ENCODE results near the gene ERAL1.
"Not testable (repeated sequence)": the region's sequence is repeated elsewhere in the genome, so short reads cannot be mapped to it uniquely, and the experiment has no call there.

The ERAL1 gene

DNA sequence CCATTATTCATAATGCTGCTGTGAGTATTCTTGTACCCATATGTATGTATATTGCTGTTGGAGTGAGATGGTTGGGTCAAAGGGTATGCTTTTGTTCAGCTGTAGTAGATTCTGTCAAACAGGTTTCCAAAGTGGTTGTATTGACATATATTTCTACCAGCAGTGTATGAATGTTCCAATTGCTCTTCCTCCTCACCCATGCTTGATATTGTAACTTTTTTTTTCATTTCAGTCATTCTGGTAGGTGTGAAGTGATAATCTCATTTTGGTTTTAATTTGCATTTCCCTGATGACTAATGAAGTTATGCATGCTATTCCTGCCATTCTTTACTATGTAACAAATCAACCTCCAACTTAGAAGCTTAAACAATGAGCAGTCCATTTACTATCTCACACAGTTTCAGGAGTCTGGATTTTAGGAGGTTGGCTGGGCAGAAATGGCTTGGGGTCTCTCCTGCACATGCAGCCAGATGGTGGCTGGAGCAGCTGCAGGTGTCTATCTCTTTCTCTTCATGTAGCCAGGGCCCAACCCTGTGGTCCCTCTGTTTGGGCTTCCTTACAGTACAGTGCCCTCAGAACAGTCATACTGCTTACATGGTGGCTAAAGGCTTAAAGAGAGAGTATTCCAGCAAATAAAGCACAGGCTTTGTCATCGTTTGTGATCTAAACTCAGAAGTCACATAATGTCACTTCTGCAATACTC, 21.2 kb downstream of the ERAL1 start:
- no CpG with 5 or more reads among the region's 1 CpG for WGBS (ENCODE audit: insufficient coverage)

DNA sequence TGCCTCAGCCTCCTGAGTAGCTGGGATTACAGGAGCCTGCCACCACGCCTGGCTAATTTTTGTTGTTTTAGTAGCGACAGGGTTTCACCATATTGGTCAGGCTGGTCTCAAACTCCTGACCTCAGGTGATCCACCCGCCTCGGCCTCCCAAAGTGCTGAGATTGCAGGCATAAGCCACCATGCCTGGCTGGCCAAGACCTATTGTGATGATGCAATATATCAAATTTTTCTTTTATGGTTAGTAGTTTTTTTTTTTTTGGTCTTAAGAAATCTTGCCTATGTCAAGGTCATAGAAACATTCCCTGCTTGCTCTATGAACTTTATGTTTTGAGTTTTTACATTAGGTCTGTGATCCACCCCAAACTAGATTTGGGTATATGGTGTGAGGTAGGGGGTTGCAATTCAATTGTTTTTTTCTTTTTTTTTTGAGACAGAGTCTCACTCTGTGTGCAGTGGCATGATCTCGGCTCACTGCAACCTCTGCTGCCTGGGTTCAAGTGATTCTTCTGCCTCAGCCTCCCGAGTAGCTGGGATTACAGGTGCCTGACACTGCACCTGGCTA, 22.4 kb downstream of the ERAL1 start:
- not testable (repeated sequence) for DNase-seq; H3K9me3 ChIP-seq (ENCODE audit: control extremely low read depth in 1 of 5, control insufficient read depth in 4 of 5, insufficient read depth in 2 of 5, low read depth in 1 of 5, low read length in 4 of 5); H3K4me3 ChIP-seq (ENCODE audit: control insufficient read depth in 1 of 7, extremely low read depth in 1 of 7, insufficient read depth in 4 of 7, low read depth in 2 of 7, low read length in 6 of 7); H3K27ac ChIP-seq (ENCODE audit: insufficient read depth in 1 of 2, low read depth in 1 of 2, low read length in 2 of 2, poor library complexity in 1 of 2, severe bottlenecking in 2 of 2); H3K4me1 ChIP-seq (ENCODE audit: control extremely low read depth in 1 of 4, control insufficient read depth in 4 of 4, insufficient read depth in 4 of 4, low read length in 3 of 4); H3K27me3 ChIP-seq (replicated peaks in 2 of 5; ENCODE audit: control insufficient read depth in 4 of 5, insufficient read depth in 5 of 5, low read length in 4 of 5)
- H3K36me3 ChIP-seq (ENCODE audit: control insufficient read depth in 4 of 4, insufficient read depth in 4 of 4, low read length in 3 of 4): peaks cover 11 to 41% (median 34%) of the 10 kb centered on the region in 4 experiments
- 100% methylated on average over 4 of the region's 6 CpGs for WGBS (ENCODE audit: insufficient coverage)
- POLR2A ChIA-PET: interaction anchor here (0.6 kb wide), 1 partner anchor 174 kb away, joined by 4 read pairs; no protein-coding TSS in a partner anchor
- CTCF ChIA-PET: interaction anchor here (0.6 to 2.7 kb wide), 3 partner anchors 29 to 203 kb away, joined by 3 to 10 read pairs (median 4); no protein-coding TSS in a partner anchor

More for the DNA sequence above, 21.2 kb downstream of the ERAL1 start:
- H3K9me3 ChIP-seq (ENCODE audit: control extremely low read depth in 1 of 5, control insufficient read depth in 4 of 5, insufficient read depth in 2 of 5, low read depth in 1 of 5, low read length in 4 of 5): no peaks in the 10 kb centered on the region
- no peak for DNase-seq
- peaks cover 6 to 29% (median 22%) of the 10 kb centered on the region in 4 experiments for H3K36me3 ChIP-seq (ENCODE audit: control insufficient read depth in 4 of 4, insufficient read depth in 4 of 4, low read length in 3 of 4)
- H3K27ac ChIP-seq (ENCODE audit: insufficient read depth in 1 of 2, low read depth in 1 of 2, low read length in 2 of 2, poor library complexity in 1 of 2, severe bottlenecking in 2 of 2): no peak overlapping the region
- peaks cover 1 to 6% (median 4%) of the 10 kb centered on the region in 4 experiments for H3K4me1 ChIP-seq (ENCODE audit: control extremely low read depth in 1 of 4, control insufficient read depth in 4 of 4, insufficient read depth in 4 of 4, low read length in 3 of 4)
- no peak overlapping the region for H3K4me3 ChIP-seq (ENCODE audit: control insufficient read depth in 1 of 7, extremely low read depth in 1 of 7, insufficient read depth in 4 of 7, low read depth in 2 of 7, low read length in 6 of 7)
- CTCF ChIA-PET: no interaction called here
- POLR2A ChIA-PET: no interaction called here
- H3K27me3 ChIP-seq (replicated peaks in 2 of 5; ENCODE audit: control insufficient read depth in 4 of 5, insufficient read depth in 5 of 5, low read length in 4 of 5): no peaks in the 10 kb centered on the region

DNA sequence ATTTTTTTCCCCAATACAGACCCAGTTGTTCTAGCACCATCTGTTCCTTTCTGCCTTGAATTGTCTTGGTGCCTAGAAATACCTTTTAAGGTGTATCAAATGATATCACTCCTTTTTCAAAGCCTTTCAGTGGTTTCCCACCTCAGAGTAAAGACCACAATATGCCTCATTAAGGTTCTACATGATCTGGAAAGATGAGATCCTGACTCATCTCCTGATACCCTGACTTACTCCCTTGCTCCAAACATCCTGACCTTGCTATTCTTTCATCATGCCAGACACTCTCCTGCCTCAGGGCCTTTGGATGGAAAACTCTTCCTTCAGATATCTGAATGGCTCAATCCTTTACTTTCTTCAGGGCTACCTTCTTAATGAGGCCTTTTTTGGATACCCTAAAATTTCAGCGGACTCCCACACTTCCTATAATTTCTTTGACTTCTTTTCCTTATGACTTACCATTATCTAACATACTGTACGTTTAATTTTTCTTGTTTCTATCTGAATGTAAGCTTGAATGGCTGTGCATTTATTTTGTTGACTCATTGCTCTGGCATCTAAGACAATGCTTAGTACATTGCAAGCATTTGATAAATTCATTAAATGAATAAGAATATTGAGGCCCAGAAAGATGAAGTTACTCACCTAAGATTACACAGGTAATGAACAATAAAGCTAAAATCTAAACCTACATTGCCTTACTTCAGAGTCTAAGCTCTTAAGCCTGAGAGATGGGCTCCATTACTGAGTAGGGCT, 23.5 kb downstream of the ERAL1 start:
- Histone ChIP-seq H3K4me3 (ENCODE audit: control insufficient read depth in 1 of 7, extremely low read depth in 1 of 7, insufficient read depth in 4 of 7, low read depth in 2 of 7, low read length in 6 of 7) (no peak overlapping the region), H3K27ac (ENCODE audit: insufficient read depth in 1 of 2, low read depth in 1 of 2, low read length in 2 of 2, poor library complexity in 1 of 2, severe bottlenecking in 2 of 2) (no peak overlapping the region)
- no CpG with 5 or more reads among the region's 2 CpGs for WGBS (ENCODE audit: insufficient coverage)

DNA sequence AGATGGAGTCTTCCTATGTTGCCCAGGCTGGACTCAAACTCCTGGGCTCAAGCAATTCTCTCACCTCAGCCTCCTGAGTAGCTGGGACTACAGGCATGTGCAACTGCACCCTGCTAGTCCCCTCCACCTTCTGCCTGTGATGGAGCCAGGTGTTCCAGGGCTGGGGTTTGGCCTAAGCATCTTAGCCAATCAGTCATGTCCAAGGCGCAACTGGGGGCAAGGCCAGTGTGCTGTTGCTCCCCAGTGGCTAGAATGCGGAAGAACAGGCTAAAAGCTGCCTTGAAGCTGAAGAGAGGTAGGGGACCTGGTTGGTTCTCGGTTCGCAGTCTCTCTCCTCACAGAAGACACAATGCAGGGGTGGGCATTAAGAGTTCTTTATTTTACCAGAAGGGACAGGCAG, 24.2 kb downstream of the ERAL1 start:
- ChIA-PET CTCF (interaction anchor here (0.8 to 2.7 kb wide), 8 partner anchors 12 to 124 kb away, joined by 3 to 10 read pairs (median 5); partner anchors contain the start of genes DHRS13 and FAM222B), POLR2A (no interaction called here)
- Histone ChIP-seq H3K27ac (ENCODE audit: insufficient read depth in 1 of 2, low read depth in 1 of 2, low read length in 2 of 2, poor library complexity in 1 of 2, severe bottlenecking in 2 of 2) (no peak overlapping the region), H3K4me3 (ENCODE audit: control insufficient read depth in 1 of 7, extremely low read depth in 1 of 7, insufficient read depth in 4 of 7, low read depth in 2 of 7, low read length in 6 of 7) (no peak overlapping the region), H3K36me3 (ENCODE audit: control insufficient read depth in 4 of 4, insufficient read depth in 4 of 4, low read length in 3 of 4) (peaks cover 11 to 59% (median 49%) of the 10 kb centered on the region in 4 experiments), H3K9me3 (ENCODE audit: control extremely low read depth in 1 of 5, control insufficient read depth in 4 of 5, insufficient read depth in 2 of 5, low read depth in 1 of 5, low read length in 4 of 5) (no peaks in the 10 kb centered on the region), H3K27me3 (replicated peaks in 2 of 5; ENCODE audit: control insufficient read depth in 4 of 5, insufficient read depth in 5 of 5, low read length in 4 of 5) (no peaks in the 10 kb centered on the region), H3K4me1 (ENCODE audit: control extremely low read depth in 1 of 4, control insufficient read depth in 4 of 4, insufficient read depth in 4 of 4, low read length in 3 of 4) (no peaks in the 10 kb centered on the region)
- DNase-seq: peak in 2 of 3 donors; percentile 35 to 37
- WGBS (ENCODE audit: insufficient coverage): 95% methylated on average over 4 of the region's 4 CpGs

More for the DNA sequence above, 23.5 kb downstream of the ERAL1 start:
- Histone ChIP-seq H3K27me3 (replicated peaks in 2 of 5; ENCODE audit: control insufficient read depth in 4 of 5, insufficient read depth in 5 of 5, low read length in 4 of 5) (no peaks in the 10 kb centered on the region), H3K4me1 (ENCODE audit: control extremely low read depth in 1 of 4, control insufficient read depth in 4 of 4, insufficient read depth in 4 of 4, low read length in 3 of 4) (no peaks in the 10 kb centered on the region), H3K9me3 (ENCODE audit: control extremely low read depth in 1 of 5, control insufficient read depth in 4 of 5, insufficient read depth in 2 of 5, low read depth in 1 of 5, low read length in 4 of 5) (no peaks in the 10 kb centered on the region), H3K36me3 (ENCODE audit: control insufficient read depth in 4 of 4, insufficient read depth in 4 of 4, low read length in 3 of 4) (peaks cover 11 to 52% (median 44%) of the 10 kb centered on the region in 4 experiments)
- ChIA-PET POLR2A (no interaction called here), CTCF (interaction anchor here (0.8 to 2.7 kb wide), 8 partner anchors 10 to 124 kb away, joined by 3 to 10 read pairs (median 5); partner anchors contain the start of gene FAM222B)
- DNase-seq: no peak

DNA sequence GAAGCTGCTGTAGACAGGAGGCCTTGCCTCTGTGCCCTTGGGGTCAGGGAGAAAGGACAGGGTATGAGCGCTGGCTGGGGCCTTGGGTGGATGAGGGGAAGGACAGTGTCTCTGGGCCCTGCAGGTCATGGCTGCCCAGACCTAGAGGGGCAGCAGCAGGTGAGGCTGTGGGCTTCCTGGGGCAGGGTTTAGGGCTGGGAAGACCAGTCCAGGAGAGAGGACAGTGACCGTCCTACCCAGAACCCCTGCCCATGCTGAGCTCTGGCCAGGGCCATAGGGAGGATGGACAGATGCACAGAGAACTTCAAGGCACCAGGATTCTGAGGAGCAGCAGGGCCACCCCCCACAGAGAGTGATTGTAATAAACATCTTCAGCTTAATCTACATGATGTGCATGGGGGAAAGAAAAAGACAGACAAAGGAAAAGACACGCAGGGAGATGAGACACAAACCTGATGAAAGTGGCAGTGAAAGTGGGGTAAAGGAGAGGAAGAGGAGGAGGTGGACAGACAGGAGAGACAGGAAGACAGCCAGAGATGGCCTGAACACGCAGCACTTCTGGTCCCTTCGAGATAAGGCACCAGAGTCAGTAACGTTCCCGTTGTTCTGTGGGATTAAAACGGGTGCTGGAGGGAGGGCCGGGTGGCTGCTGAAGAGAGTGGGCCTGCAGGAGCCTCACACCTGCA, 25.2 kb downstream of the ERAL1 start:
- ChIA-PET POLR2A (no interaction called here), CTCF (interaction anchor here (1.4 to 1.8 kb wide), 6 partner anchors 8 to 117 kb away, joined by 3 to 5 read pairs (median 4); partner anchors contain the start of gene DHRS13)
- Histone ChIP-seq H3K4me3 (ENCODE audit: control insufficient read depth in 1 of 7, extremely low read depth in 1 of 7, insufficient read depth in 4 of 7, low read depth in 2 of 7, low read length in 6 of 7) (no peak overlapping the region), H3K27ac (ENCODE audit: insufficient read depth in 1 of 2, low read depth in 1 of 2, low read length in 2 of 2, poor library complexity in 1 of 2, severe bottlenecking in 2 of 2) (no peak overlapping the region), H3K36me3 (ENCODE audit: control insufficient read depth in 4 of 4, insufficient read depth in 4 of 4, low read length in 3 of 4) (peaks cover 11 to 69% (median 56%) of the 10 kb centered on the region in 4 experiments), H3K27me3 (replicated peaks in 2 of 5; ENCODE audit: control insufficient read depth in 4 of 5, insufficient read depth in 5 of 5, low read length in 4 of 5) (no peaks in the 10 kb centered on the region), H3K4me1 (ENCODE audit: control extremely low read depth in 1 of 4, control insufficient read depth in 4 of 4, insufficient read depth in 4 of 4, low read length in 3 of 4) (no peaks in the 10 kb centered on the region), H3K9me3 (ENCODE audit: control extremely low read depth in 1 of 5, control insufficient read depth in 4 of 5, insufficient read depth in 2 of 5, low read depth in 1 of 5, low read length in 4 of 5) (no peaks in the 10 kb centered on the region)
- 79% methylated on average over 8 of the region's 9 CpGs for WGBS (ENCODE audit: insufficient coverage)
- DNase-seq: no peak

DNA sequence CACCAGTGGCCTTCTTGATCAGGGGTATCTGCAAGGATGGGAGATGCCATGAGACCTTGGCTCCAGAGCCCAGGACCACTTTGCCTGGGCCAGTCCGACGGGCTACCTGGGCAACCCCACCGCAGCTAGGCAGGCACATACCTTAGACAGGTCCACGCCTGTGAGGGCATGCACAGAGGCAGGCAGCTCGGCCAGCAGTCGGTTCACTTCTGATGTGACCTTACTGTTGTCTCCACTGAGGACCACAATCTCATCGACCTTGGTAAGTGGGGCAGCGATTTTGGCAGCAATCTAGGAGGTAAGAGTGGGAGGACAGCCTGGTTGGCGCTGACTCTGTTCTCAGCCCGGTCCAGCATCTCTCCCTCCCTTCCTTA, 25.7 kb downstream of the ERAL1 start:
- WGBS (ENCODE audit: insufficient coverage): 98% methylated on average over 8 of the region's 10 CpGs
- Histone ChIP-seq H3K36me3 (ENCODE audit: control insufficient read depth in 4 of 4, insufficient read depth in 4 of 4, low read length in 3 of 4) (peaks cover 11 to 74% (median 61%) of the 10 kb centered on the region in 4 experiments), H3K27ac (ENCODE audit: insufficient read depth in 1 of 2, low read depth in 1 of 2, low read length in 2 of 2, poor library complexity in 1 of 2, severe bottlenecking in 2 of 2) (no peak overlapping the region), H3K9me3 (ENCODE audit: control extremely low read depth in 1 of 5, control insufficient read depth in 4 of 5, insufficient read depth in 2 of 5, low read depth in 1 of 5, low read length in 4 of 5) (no peaks in the 10 kb centered on the region), H3K27me3 (replicated peaks in 2 of 5; ENCODE audit: control insufficient read depth in 4 of 5, insufficient read depth in 5 of 5, low read length in 4 of 5) (no peaks in the 10 kb centered on the region), H3K4me1 (ENCODE audit: control extremely low read depth in 1 of 4, control insufficient read depth in 4 of 4, insufficient read depth in 4 of 4, low read length in 3 of 4) (no peaks in the 10 kb centered on the region), H3K4me3 (ENCODE audit: control insufficient read depth in 1 of 7, extremely low read depth in 1 of 7, insufficient read depth in 4 of 7, low read depth in 2 of 7, low read length in 6 of 7) (no peak overlapping the region)
- no peak for DNase-seq
- ChIA-PET POLR2A (interaction anchor here (0.5 kb wide), 1 partner anchor 78 kb away, joined by 3 read pairs; no protein-coding TSS in a partner anchor), CTCF (interaction anchor here (1.5 to 2.6 kb wide), 5 partner anchors 9 to 117 kb away, joined by 3 to 8 read pairs (median 4); partner anchors contain the start of gene DHRS13)

Data from common myeloid progenitor, CD34-positive (primary cell).